CD4-positive, alpha-beta T cell treated with Interleukin-1 beta for 1 hour (primary cell): Measurements from ENCODE around the gene BSCL2.
"Not testable (repeated sequence)": the region's sequence is repeated elsewhere in the genome, so short reads cannot be mapped to it uniquely, and the experiment has no call there.

Experiments
- DNase-seq, 2 donors: peaks; one replicate each; pipeline ENCODE4 v3.0.0-alpha.2; 2020 to 2022

Gene BSCL2

GRCh38 chr11:62716816-62717215, 9.6 kb upstream of the BSCL2 start:
- DNase-seq = no peak

- no peak for DNase-seq
Observed at GRCh38 chr11:62716206-62716605, 9.0 kb upstream of the BSCL2 start.

- no peak for DNase-seq
Observed at GRCh38 chr11:62715150-62716130, 8.2 kb upstream of the BSCL2 start.

GRCh38 chr11:62713343-62713742, 6.1 kb upstream of the BSCL2 start:
- DNase-seq = no peak

- DNase-seq = no peak
Observed at GRCh38 chr11:62712861-62713260, 5.6 kb upstream of the BSCL2 start.

- no peak for DNase-seq
Observed at GRCh38 chr11:62712276-62712812, 5.1 kb upstream of the BSCL2 start.

DNA sequence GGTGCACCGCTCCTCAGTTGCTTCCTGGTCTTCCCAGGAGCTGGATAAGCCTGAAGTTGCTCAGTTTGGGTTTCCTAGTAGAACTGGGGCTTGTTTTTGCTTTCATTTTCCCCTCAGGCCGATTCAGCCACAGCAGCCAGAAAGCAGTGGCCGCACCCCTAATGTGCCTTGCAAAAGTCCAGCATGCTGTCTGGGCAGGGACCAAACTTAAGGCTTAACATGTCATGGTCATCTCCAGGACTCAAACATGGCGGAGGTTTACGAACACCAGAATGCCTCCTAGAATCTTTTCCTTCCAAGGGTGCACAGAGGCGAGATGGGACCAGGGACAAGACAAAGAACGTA, 2.7 kb upstream of the BSCL2 start:
- DNase-seq = no peak

DNA sequence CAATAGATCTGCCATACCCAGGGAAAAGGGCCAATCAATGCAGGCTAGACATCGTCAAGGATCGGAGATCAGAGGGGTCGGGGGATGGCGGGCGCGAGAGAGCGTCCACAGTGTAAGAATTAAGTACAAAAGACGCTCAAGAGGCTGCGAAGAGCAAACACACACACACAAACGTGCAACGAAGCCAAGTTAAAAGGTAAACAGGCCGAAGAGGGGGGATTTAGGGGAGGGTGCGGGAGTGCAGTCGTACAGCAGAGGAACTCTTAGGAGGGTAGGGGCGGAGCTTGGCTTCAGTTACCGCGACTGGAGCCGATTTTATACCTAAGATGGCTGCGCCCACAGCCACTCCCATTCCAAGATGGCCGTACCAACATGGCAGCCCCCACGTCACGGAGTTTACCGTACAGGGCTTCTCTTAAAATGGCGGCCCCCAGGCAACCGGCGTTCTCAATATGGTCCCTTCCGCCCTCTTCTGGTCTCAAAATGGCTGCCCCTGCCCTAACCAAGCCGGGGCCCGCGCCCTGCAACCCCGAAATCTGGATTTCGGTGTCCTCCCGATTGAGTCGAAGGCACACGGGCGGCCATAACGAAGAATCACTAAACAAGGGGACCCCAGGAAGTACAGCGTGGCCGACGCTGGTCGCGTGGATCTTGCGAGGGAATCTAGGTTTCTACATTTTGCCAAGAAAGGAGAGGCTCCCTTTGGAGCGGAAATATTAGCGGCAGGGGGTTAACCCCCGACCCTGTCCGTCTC, 2.2 kb upstream of the BSCL2 start:
- peak; percentile 98 for DNase-seq

DNA sequence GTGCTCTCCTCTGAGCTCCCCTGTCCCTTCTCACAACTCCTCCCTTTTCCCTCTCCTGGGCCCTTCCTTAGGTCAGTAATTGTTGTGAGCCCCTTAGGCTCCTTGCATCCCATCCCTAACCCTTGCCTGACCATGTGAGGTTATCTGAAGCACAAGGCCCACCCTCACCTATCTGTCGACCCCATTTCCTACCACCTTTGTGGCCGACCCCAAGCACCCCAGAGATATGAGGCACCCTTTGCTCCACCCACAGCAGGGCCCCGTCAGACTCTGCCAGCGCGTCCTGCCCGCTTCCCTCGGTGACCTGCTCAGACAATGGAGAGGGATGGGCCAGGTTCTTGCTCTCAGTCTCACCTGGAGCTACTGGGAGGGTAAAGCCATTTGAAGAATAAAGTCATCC, 1.6 kb upstream of the BSCL2 start:
- peak; percentile 48 to 56 for DNase-seq

- no peak for DNase-seq
Observed at GRCh38 chr11:62708392-62708791, 1.2 kb upstream of the BSCL2 start.

DNA sequence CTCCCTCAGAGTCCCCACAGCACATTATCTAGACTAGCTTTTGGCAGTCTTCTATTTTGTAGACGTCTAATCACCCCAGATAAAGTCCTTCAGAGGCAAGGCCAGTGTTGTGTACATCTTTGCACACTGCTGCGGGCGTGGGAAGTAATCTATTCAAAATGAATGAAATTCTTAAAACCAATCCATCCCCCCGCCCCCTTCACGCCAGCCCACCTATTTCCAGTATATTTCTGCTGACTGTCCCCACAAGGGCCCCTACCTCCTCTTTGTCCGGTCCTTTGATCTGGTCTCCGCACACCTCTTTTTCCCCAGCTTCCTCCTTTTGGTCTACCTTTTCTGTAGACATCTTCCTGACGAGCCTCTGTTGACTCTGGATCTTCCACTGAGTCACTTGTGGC, 375 bp downstream of the BSCL2 start:
- DNase-seq = no peak

DNA sequence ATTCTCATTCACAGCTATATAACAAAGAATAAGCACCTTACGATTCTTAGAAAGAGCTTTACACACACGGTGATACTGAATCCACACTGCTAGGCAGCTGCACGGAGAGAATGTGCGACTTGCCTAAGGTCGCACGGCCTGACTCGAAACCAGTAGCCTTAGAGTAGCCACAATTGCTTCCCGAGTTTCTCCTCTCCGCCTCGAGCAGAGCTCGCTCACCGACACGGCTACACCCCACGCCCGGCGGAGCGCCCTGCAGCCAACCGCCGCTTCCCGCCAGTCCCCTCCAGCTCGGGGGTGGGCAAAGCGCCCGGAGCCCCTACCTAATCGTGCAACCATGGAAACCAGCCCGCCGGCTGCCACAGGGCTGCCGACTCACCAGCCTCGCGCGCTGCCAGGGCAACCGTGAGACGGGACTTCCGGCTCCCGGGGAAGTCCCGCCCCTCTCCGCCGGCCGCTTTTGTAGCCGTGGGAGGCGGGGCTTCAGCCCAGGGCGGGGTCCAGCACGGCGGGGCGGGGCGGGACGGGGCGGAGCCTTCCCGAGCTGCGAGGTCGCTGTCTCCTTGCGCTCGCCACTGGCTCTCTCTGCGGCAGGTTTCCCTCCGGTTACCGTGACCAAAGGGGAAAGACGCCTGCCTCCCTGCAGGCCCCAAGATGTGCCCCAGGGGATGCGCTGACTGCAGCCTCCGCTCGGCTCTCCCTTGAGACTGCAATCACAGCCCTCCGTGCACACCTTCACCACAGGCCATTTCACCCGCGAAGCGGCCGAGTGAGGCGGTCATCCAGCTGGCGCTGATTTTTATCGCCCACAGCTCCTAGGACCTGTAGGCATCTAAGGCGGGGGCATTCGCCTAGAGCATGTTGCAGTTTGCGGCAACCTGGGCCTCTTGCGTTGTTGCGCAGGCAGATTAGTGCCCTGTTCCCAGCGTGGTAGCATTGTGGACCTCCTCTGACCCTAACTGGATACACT, 1.1 kb downstream of the BSCL2 start:
- DNase-seq = peak; percentile 94

DNA sequence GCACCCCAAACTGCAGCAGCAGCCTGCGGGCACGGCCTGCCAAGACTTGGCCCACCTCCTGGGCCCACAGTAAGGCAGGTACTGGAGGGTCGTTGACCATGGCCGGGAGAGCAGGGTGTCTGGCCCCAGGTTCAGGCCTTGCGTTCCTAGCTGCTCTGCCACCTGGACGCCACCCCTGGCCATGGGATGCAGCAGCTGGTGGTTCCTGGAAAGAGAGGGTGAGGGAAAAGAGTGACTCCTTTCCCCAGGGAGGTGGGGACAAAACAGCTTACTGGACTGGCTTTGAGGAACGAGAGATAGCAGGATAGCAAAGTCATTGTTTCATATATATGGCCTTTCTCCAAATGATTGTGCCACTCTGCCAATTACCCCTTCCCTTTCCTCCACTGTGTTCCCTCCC, 1.8 kb downstream of the BSCL2 start:
- DNase-seq = no peak

DNA sequence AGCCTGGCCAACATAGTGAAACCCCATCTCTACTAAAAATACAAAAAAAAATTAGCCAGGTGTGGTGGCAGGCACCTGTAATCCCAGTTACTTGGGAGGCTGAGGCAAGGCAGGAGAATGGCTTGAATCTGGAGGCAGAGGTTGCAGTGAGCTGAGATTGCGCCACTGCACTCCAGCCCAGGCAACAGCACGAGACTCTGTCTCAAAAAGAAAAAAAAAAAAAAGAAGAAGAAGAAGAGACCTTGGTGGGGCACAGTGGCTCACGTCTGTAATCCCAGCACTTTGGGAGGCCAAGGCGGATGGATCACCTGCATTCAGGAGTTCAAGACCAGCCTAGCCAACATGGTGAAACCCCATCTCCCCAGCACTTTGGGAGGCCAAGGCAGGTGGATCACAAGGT, 3.3 kb downstream of the BSCL2 start:
- DNase-seq = not testable (repeated sequence)

GRCh38 chr11:62702246-62702645, 5.0 kb downstream of the BSCL2 start:
- peak in 1 of 2 donors; percentile 36 for DNase-seq

GRCh38 chr11:62694455-62695167, 12.6 kb downstream of the BSCL2 start:
- DNase-seq = peak; percentile 78 to 83

- not testable (repeated sequence) for DNase-seq
Observed at GRCh38 chr11:62693624-62694023, 13.6 kb downstream of the BSCL2 start.

GRCh38 chr11:62689421-62690183, 17.6 kb downstream of the BSCL2 start, which contains the start of gene LRRN4CL:
Gene LRRN4CL, minus strand, starts transcription at chr11:62689530. Its CDS starts 1,022 bp downstream, at chr11:62688508.
- DNase-seq = no peak

DNA sequence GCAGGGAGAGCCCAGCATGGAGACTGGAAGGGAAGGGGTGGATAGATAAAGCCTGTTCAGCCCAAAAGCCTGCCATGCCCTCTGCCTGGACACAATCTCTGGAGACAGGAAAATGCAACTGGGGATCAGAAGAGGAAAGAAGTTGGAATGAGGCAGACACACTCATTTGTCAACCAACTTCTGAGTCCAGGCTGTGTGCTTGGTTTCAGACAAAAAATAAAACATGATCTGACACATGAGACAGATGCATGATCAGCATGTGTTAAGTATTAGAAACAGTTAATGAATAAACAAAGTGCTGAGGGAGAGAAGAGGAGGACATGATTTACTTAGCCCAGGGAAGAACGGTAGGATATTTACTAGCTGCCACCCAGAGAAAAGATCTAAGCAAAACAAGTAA, 18.7 kb downstream of the BSCL2 start:
- no peak for DNase-seq

DNA sequence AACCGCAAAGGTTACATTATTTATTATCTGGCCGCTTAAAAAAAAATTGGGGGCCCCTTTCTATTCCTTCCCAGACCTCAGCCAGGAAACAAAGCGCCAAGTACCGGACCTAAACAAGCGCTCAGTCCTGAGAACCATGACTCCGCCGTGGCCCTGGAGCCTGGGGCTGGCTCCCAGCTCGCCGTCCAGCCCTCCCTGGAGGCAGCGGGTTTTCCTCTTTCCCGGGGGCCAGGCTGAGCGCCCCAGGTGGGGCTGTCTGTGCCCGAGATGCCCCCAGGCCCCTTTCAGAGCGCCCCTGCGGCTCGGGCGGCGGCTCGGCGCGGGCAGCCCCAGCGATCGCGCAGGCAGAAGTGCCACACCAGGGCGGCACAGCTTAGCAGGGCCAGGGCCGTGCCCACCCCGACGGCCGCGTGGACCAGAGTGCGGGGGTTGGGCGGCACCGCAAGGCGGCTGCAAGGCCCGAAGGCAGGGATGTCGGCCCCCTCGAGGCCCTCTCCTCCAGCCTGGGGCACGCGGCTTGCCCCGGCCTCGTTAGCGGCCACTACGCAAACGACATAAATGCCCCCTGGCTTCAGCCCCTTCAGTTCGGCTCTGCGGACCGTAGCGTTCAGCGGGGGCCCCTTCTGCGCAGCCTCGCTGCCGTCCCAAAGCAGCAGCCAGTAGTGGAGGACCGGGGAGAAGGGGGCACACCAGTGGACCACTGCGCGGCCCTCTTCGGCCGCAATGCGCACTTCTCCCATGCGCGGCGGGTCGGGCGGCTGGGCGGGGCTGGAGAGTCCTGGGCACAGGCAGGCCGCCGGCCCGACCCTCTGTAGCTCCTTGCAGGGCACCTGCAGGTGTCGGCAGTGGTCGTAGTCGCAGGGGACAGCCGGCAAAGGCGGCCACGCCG, 19.5 kb downstream of the BSCL2 start:
- no peak for DNase-seq
